Suppressor macrophage treated with lipopolysaccharide for 4 hours (primary cell): ENCODE measurements around the gene TRAT1.
"Not testable (repeated sequence)": the region's sequence is repeated elsewhere in the genome, so short reads cannot be mapped to it uniquely, and the experiment has no call there.

ENCODE experiments used
- DNase-seq: peaks from one replicate; pipeline ENCODE4 v3.0.0-alpha.2; 2020

Gene TRAT1

GRCh38 chr3:108822123-108822897, at the start of gene TRAT1:
Gene TRAT1, plus strand, starts transcription at chr3:108822786. Its CDS starts 142 bp downstream, at chr3:108822928.
- no peak for DNase-seq

GRCh38 chr3:108775649-108776048, 46.9 kb upstream of the TRAT1 start:
- no peak for DNase-seq

- DNase-seq, result no peak
Measured at GRCh38 chr3:108779496-108779895, 43.1 kb upstream of the TRAT1 start.

GRCh38 chr3:108780235-108780634, 42.4 kb upstream of the TRAT1 start:
- DNase-seq, result no peak

GRCh38 chr3:108791473-108791872, 31.1 kb upstream of the TRAT1 start:
- no peak for DNase-seq

- no peak for DNase-seq
Measured at GRCh38 chr3:108804437-108804836, 18.1 kb upstream of the TRAT1 start.

- no peak for DNase-seq
Measured at GRCh38 chr3:108804966-108805365, 17.6 kb upstream of the TRAT1 start.

GRCh38 chr3:108806316-108806715, 16.3 kb upstream of the TRAT1 start:
- no peak for DNase-seq

GRCh38 chr3:108818404-108818803, 4.2 kb upstream of the TRAT1 start:
- no peak for DNase-seq

- no peak for DNase-seq
Measured at GRCh38 chr3:108820586-108820985, 2.0 kb upstream of the TRAT1 start.

- DNase-seq, result no peak
Measured at GRCh38 chr3:108823227-108823626, 641 bp downstream of the TRAT1 start.

GRCh38 chr3:108823803-108824202, 1.2 kb downstream of the TRAT1 start:
- DNase-seq, result not testable (repeated sequence)

GRCh38 chr3:108826309-108827187, 4.0 kb downstream of the TRAT1 start:
- DNase-seq, result no peak

- DNase-seq, result no peak
Measured at GRCh38 chr3:108830381-108830780, 7.8 kb downstream of the TRAT1 start.

- DNase-seq, result no peak
Measured at GRCh38 chr3:108830991-108831614, 8.5 kb downstream of the TRAT1 start.

- DNase-seq, result no peak
Measured at GRCh38 chr3:108833611-108834010, 11.0 kb downstream of the TRAT1 start.

- no peak for DNase-seq
Measured at GRCh38 chr3:108834551-108834950, 12.0 kb downstream of the TRAT1 start.

GRCh38 chr3:108835101-108835500, 12.5 kb downstream of the TRAT1 start:
- no peak for DNase-seq

GRCh38 chr3:108838436-108838835, 15.8 kb downstream of the TRAT1 start:
- DNase-seq, result no peak

- DNase-seq, result no peak
Measured at GRCh38 chr3:108845709-108846293, 23.2 kb downstream of the TRAT1 start.

- DNase-seq, result no peak
Measured at GRCh38 chr3:108847187-108847586, 24.6 kb downstream of the TRAT1 start.

- no peak for DNase-seq
Measured at GRCh38 chr3:108849075-108849474, 26.5 kb downstream of the TRAT1 start.

- DNase-seq, result no peak
Measured at GRCh38 chr3:108861401-108861800, 38.8 kb downstream of the TRAT1 start.
